Measurements from ENCODE around the gene HEXD. TPM values are rescaled to one million over a fixed set of nuclear protein-coding genes. Genes with fewer than 3 reads are reported as not detected.

HEXD gene
- total and polyA plus RNA-seq, 2 donors (not counting 3 experiments of a cell fraction or from before 2014, with no cell fraction given), result 12.9 to 18.6 TPM

DNA sequence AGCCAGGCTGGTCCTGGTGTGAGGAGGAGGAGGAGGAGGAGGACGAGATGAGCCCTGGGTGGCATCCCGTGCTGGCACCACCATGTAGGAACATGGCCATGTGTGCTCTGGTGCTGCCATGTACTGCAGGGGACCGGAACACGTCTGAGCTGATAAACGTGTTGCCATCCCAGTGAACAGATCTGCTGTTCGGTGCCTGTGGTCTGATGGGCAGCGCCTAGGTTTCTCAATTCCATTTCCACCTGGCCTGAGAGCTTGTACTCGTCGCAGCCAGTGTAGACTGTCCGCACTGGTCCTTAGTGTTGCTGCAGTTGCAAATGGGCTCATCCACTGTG lies 73.0 kb downstream of the HEXD start:
- POLR2A ChIA-PET, result no interaction called here
- dilution Hi-C loops (cut with MboI; ENCODE audit: extremely low pct_ligation_motif_present, low sequenced_read_pairs), result no loop called here
- H3K27me3 ChIP-seq (ENCODE audit: control insufficient read depth in 2 of 2, insufficient read depth in 2 of 2, low read length in 2 of 2), result no peaks in the 10 kb centered on the region

DNA sequence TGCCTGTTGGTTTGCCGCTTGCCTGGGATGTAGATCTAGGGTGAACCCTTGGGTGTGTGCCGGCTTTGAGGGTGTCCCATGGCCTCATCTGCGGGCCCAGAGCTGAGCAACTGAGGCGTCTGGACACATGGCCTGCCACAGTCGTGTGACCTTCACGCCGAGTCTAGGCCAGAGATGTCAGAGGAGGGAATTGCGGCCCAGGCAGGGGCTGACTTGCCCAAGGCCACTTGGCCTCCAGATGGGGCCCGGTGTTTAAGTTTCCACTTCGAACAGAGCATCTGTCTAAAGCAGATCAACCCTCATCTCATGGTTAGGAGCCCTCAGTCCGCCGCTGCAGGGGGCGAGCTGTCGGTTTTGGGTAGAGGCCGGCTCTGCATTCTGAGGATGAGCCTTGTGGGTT lies 73.4 kb downstream of the HEXD start:
- H3K27me3 ChIP-seq (ENCODE audit: control insufficient read depth in 2 of 2, insufficient read depth in 2 of 2, low read length in 2 of 2), result no peaks in the 10 kb centered on the region
- intact Hi-C loops (cut with micrococcal nuclease), result no loop called here
- no peak overlapping the region for H2AFZ ChIP-seq (ENCODE audit: low read depth, low read length)
- POLR2A ChIA-PET, result no interaction called here
- H3K79me2 ChIP-seq (ENCODE audit: control insufficient read depth, insufficient read depth, low read length), result no peaks in the 10 kb centered on the region
- TF ChIP-seq, protein P1, sequence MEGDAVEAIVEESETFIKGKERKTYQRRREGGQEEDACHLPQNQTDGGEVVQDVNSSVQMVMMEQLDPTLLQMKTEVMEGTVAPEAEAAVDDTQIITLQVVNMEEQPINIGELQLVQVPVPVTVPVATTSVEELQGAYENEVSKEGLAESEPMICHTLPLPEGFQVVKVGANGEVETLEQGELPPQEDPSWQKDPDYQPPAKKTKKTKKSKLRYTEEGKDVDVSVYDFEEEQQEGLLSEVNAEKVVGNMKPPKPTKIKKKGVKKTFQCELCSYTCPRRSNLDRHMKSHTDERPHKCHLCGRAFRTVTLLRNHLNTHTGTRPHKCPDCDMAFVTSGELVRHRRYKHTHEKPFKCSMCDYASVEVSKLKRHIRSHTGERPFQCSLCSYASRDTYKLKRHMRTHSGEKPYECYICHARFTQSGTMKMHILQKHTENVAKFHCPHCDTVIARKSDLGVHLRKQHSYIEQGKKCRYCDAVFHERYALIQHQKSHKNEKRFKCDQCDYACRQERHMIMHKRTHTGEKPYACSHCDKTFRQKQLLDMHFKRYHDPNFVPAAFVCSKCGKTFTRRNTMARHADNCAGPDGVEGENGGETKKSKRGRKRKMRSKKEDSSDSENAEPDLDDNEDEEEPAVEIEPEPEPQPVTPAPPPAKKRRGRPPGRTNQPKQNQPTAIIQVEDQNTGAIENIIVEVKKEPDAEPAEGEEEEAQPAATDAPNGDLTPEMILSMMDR (IDR thresholded peaks at IDR 0.05; ENCODE audit: extremely low read depth in 1 of 2, insufficient read depth in 1 of 2, low read depth in 1 of 2, low read length in 2 of 2), result no peak
- no peak for TF ChIP-seq POLR2A (IDR thresholded peaks at IDR 0.05; ENCODE audit: low read depth, low read length)
- TF ChIP-seq, protein P2, sequence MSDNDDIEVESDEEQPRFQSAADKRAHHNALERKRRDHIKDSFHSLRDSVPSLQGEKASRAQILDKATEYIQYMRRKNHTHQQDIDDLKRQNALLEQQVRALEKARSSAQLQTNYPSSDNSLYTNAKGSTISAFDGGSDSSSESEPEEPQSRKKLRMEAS (IDR thresholded peaks at IDR 0.05; ENCODE audit: insufficient read depth, insufficient read length), result no peak
- TF ChIP-seq MYC (IDR thresholded peaks at IDR 0.05; ENCODE audit: low read depth, low read length), result no peak
- TF ChIP-seq JUN (IDR thresholded peaks at IDR 0.05; ENCODE audit: borderline replicate concordance, insufficient read depth, insufficient read length, low read depth), result no peak
- TF ChIP-seq GATA2 (IDR thresholded peaks at IDR 0.05; ENCODE audit: insufficient read depth, insufficient read length, low read depth, low read length), result no peak
- TF ChIP-seq EZH2 (IDR thresholded peaks at IDR 0.05; ENCODE audit: borderline replicate concordance, low read depth, low read length, severe bottlenecking), result no peak
- TF ChIP-seq POLR2AphosphoS5 (IDR thresholded peaks at IDR 0.05; ENCODE audit: insufficient read depth, low read depth, low read length), result no peak
- TF ChIP-seq FOS (IDR thresholded peaks at IDR 0.05; ENCODE audit: borderline replicate concordance, insufficient read depth, low read length), result no peak
- peaks cover under 1% of the 10 kb centered on the region for H3K4me1 ChIP-seq (ENCODE audit: control insufficient read depth, extremely low read depth, insufficient read depth, low read length)
- no peak overlapping the region for H3K9ac ChIP-seq (replicated peaks; ENCODE audit: extremely low read depth, insufficient read depth, low read length)
- peaks cover under 1 to 11% of the 10 kb centered on the region in 2 experiments for H3K36me3 ChIP-seq (ENCODE audit: control insufficient read depth in 2 of 2, extremely low read depth in 1 of 2, insufficient read depth in 2 of 2, low read length in 2 of 2)
- H3K9me1 ChIP-seq (replicated peaks; ENCODE audit: control insufficient read depth, extremely low read depth, insufficient read depth, low read length), result no peaks in the 10 kb centered on the region
- no peak overlapping the region for H3K4me3 ChIP-seq (replicated peaks in 1 of 3; ENCODE audit: insufficient read depth in 1 of 3, low read depth in 1 of 3, low read length in 3 of 3)
- H4K20me1 ChIP-seq (replicated peaks; ENCODE audit: control insufficient read depth, extremely low read depth, insufficient read depth, low read length), result no peaks in the 10 kb centered on the region
- H3K27ac ChIP-seq (ENCODE audit: insufficient read depth, low read depth, low read length), result no peak overlapping the region
- no peak for DNase-seq (ENCODE audit: low read depth, low spot score)
- no peak for FAIRE-seq
- no peaks in the 10 kb centered on the region for H3K9me3 ChIP-seq (replicated peaks; ENCODE audit: control insufficient read depth, insufficient read depth, low read length)
- dilution Hi-C loops (cut with MboI; ENCODE audit: extremely low pct_ligation_motif_present, low sequenced_read_pairs), result no loop called here
- no peak overlapping the region for H3K4me2 ChIP-seq (ENCODE audit: insufficient read depth, low read length)
- CTCF ChIA-PET, result no interaction called here
- BruUV-seq (replicated peaks), result no TSS peak

More for the DNA sequence above, 73.0 kb downstream of the HEXD start:
- Histone ChIP-seq H3K9me1 (replicated peaks; ENCODE audit: control insufficient read depth, extremely low read depth, insufficient read depth, low read length) (no peaks in the 10 kb centered on the region), H3K4me3 (replicated peaks in 1 of 3; ENCODE audit: insufficient read depth in 1 of 3, low read depth in 1 of 3, low read length in 3 of 3) (no peak overlapping the region), H3K4me1 (ENCODE audit: control insufficient read depth, extremely low read depth, insufficient read depth, low read length) (no peaks in the 10 kb centered on the region), H3K4me2 (ENCODE audit: insufficient read depth, low read length) (no peak overlapping the region), H4K20me1 (replicated peaks; ENCODE audit: control insufficient read depth, extremely low read depth, insufficient read depth, low read length) (no peaks in the 10 kb centered on the region), H3K79me2 (ENCODE audit: control insufficient read depth, insufficient read depth, low read length) (no peaks in the 10 kb centered on the region), H3K27ac (ENCODE audit: insufficient read depth, low read depth, low read length) (no peak overlapping the region), H3K36me3 (ENCODE audit: control insufficient read depth in 2 of 2, extremely low read depth in 1 of 2, insufficient read depth in 2 of 2, low read length in 2 of 2) (peaks cover 2 to 15% of the 10 kb centered on the region in 2 experiments), H3K9ac (replicated peaks; ENCODE audit: extremely low read depth, insufficient read depth, low read length) (no peak overlapping the region), H2AFZ (ENCODE audit: low read depth, low read length) (no peak overlapping the region), H3K9me3 (replicated peaks; ENCODE audit: control insufficient read depth, insufficient read depth, low read length) (no peaks in the 10 kb centered on the region)
- FAIRE-seq (no peak), DNase-seq (ENCODE audit: low read depth, low spot score) (no peak)
- intact Hi-C loops (cut with micrococcal nuclease), result no loop called here
- BruUV-seq (replicated peaks), result no TSS peak
- TF ChIP-seq JUN (IDR thresholded peaks at IDR 0.05; ENCODE audit: borderline replicate concordance, insufficient read depth, insufficient read length, low read depth), result no peak
- TF ChIP-seq MYC (IDR thresholded peaks at IDR 0.05; ENCODE audit: low read depth, low read length), result no peak
- CTCF ChIA-PET, result no interaction called here

Data from endothelial cell of umbilical vein (primary cell).